IPS-NIHi11 (cell line): ENCODE measurements around the gene CSRNP2.
"Not testable (repeated sequence)": the region's sequence is repeated elsewhere in the genome, so short reads cannot be mapped to it uniquely, and the experiment has no call there.

Experiments used
- DNase-seq: peaks from one replicate; pipeline ENCODE4 v3.0.0; 2012; ENCODE audit warnings: mixed read lengths, low spot score

Gene CSRNP2

GRCh38 chr12:51028126-51028812 lies 55.1 kb downstream of the CSRNP2 start:
- DNase-seq: no peak

- DNase-seq: no peak
These were observed 56.0 kb downstream of the CSRNP2 start for GRCh38 chr12:51027342-51027835.

GRCh38 chr12:51025836-51026638 lies 57.4 kb downstream of the CSRNP2 start, which contains the start of gene SLC11A2:
Gene SLC11A2 (minus strand): TSS chr12:51026384. CDS start chr12:51010728, 15,656 bp downstream.
- DNase-seq: peak; percentile 99

- DNase-seq: no peak
These were observed 58.0 kb downstream of the CSRNP2 start for GRCh38 chr12:51025338-51025835.

- no peak for DNase-seq
These were observed 59.6 kb downstream of the CSRNP2 start for GRCh38 chr12:51023625-51024382.

GRCh38 chr12:51021694-51022093 lies 61.7 kb downstream of the CSRNP2 start:
- DNase-seq: no peak

GRCh38 chr12:51020448-51021182 lies 62.8 kb downstream of the CSRNP2 start:
- no peak for DNase-seq

GRCh38 chr12:51019927-51020326 lies 63.5 kb downstream of the CSRNP2 start:
- no peak for DNase-seq

- no peak for DNase-seq
These were observed 64.4 kb downstream of the CSRNP2 start for GRCh38 chr12:51018956-51019355.

GRCh38 chr12:51017452-51017851 lies 65.9 kb downstream of the CSRNP2 start:
- DNase-seq: no peak

- DNase-seq: not testable (repeated sequence)
These were observed 68.9 kb downstream of the CSRNP2 start for GRCh38 chr12:51014467-51014866.

- DNase-seq: no peak
These were observed 70.0 kb downstream of the CSRNP2 start for GRCh38 chr12:51013441-51013840.

GRCh38 chr12:51012570-51013236 lies 70.7 kb downstream of the CSRNP2 start:
- no peak for DNase-seq

GRCh38 chr12:51011955-51012354 lies 71.4 kb downstream of the CSRNP2 start:
- peak; percentile 63 for DNase-seq
